ENCODE data around the gene COBLL1. TPM values are rescaled to one million over a fixed set of nuclear protein-coding genes. Genes with fewer than 3 reads are reported as not detected.

COBLL1 gene
- total RNA-seq, 1 experiment from 2014 or later: 4.4 TPM

GRCh38 chr2:164642268-164642667 lies 199.4 kb downstream of the COBLL1 start:
- in situ Hi-C loops (cut with HindIII; ENCODE audit: low pct_unique_long_range_greater_than_20kb, low sequenced_read_pairs): no loop called here
- no TSS peak for BruUV-seq (replicated peaks)
- CTCF ChIA-PET: no interaction called here
- no peak for DNase-seq (ENCODE audit: low read depth, low spot score)
- Histone ChIP-seq H3K27me3 (ENCODE audit: control insufficient read depth, insufficient read depth, low read length) (no peaks in the 10 kb centered on the region), H3K9me3 (ENCODE audit: control insufficient read depth, insufficient read depth, low read depth, low read length) (no peaks in the 10 kb centered on the region), H3K36me3 (ENCODE audit: control insufficient read depth, insufficient read depth, low read length) (no peaks in the 10 kb centered on the region), H3K27ac (ENCODE audit: low read length) (no peak overlapping the region), H3K4me3 (ENCODE audit: low read depth in 2 of 2, low read length in 2 of 2) (no peak overlapping the region), H3K4me1 (ENCODE audit: control insufficient read depth, insufficient read depth, low read length) (no peaks in the 10 kb centered on the region)
- intact Hi-C loops (cut with micrococcal nuclease; ENCODE audit: unreplicated experiment): no loop called here
- POLR2A ChIA-PET: interaction anchor here (0.6 kb wide), 1 partner anchor 23 kb away, joined by 4 read pairs; no protein-coding TSS in a partner anchor
- ATAC-seq: no peak
- TF ChIP-seq POLR2AphosphoS5 (IDR thresholded peaks at IDR 0.05; ENCODE audit: low read depth, low read length) (no peak), REST (IDR thresholded peaks at IDR 0.05; ENCODE audit: insufficient read depth in 1 of 2, low read depth in 2 of 2, low read length in 1 of 2) (no peak), CTCF (IDR thresholded peaks at IDR 0.05) (no peak), TCF7L2 (IDR thresholded peaks at IDR 0.05; ENCODE audit: low read depth, low read length) (no peak), SIN3A (IDR thresholded peaks at IDR 0.05; ENCODE audit: borderline replicate concordance, insufficient read depth, low read depth, low read length) (no peak)

Other genes starting within 250 kb of the COBLL1 start
- not detected for gene GRB14, start 220.3 kb downstream of the COBLL1 start, total RNA-seq (2021; ENCODE audit: unreplicated experiment)
- 0.46 TPM for gene SLC38A11, start 113.7 kb upstream of the COBLL1 start, total RNA-seq (2021; ENCODE audit: unreplicated experiment)

All from Panc1 (cell line).